HL-60/S4 (cell line): ENCODE results near the gene RHOV.

Source experiments
- in situ Hi-C: fragments of 300-500 bp; cut with MboI; formaldehyde crosslinking; loops from 2 replicates; pipeline ENCODE4 v1.14.3; 2022; ENCODE audit warnings: low sequenced_read_pairs

RHOV gene

DNA sequence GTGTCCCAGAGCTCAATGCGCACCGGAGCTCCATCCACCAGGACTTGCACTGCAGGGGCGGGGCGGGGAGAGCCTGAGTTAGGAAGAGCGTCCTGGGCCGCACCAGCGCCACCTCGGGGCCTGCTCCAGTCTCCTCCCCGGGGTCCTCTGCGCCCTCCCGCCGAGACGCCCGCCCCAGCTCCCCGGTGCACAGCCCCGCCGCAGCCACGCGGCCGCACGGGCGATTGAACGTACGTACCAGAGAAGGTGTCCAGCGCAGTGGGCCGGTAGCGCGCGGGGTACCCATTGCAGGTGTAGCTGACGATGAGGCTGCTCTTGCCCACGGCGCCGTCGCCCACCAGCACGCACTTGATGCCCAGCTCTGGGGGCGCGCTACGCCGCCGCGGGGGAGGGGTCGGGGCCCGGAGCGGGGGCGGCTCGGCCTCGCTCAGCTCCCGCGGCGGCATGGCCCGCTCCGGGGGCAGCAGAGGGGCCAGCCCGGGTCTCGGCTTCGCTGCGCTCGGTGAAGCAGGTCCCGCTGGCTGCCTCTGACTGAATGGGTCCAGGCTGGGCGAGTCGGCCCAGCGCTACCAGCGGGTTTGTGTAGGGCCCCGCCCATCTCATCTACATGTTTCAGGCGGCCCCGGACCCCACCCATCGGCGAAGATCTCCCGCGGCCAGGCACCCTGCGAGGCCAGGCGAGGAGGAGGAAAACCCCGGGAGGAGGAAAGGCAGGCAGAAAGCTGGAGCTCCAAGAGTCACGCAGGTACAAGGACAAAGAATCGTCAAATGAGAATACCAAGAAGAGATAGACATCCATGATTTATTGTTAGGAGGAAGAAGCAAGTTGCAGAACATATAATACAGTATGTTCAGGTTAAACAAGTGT is at the start of gene RHOV:
RHOV (minus strand) TSS at position 541 of the 868 bp plus-strand sequence; CDS start at position 446, 95 bp downstream.
- in situ Hi-C loops, result no loop called here

GRCh38 chr15:40923551-40923950 is 49.5 kb upstream of the RHOV start:
- in situ Hi-C loops, result loop anchor here (25.0 kb wide), 1 partner anchor 1139 kb away; no protein-coding TSS in a partner anchor

GRCh38 chr15:40922608-40923005 is 48.6 kb upstream of the RHOV start:
- in situ Hi-C loops, result loop anchor here (25.0 kb wide), 1 partner anchor 1140 kb away; no protein-coding TSS in a partner anchor

DNA sequence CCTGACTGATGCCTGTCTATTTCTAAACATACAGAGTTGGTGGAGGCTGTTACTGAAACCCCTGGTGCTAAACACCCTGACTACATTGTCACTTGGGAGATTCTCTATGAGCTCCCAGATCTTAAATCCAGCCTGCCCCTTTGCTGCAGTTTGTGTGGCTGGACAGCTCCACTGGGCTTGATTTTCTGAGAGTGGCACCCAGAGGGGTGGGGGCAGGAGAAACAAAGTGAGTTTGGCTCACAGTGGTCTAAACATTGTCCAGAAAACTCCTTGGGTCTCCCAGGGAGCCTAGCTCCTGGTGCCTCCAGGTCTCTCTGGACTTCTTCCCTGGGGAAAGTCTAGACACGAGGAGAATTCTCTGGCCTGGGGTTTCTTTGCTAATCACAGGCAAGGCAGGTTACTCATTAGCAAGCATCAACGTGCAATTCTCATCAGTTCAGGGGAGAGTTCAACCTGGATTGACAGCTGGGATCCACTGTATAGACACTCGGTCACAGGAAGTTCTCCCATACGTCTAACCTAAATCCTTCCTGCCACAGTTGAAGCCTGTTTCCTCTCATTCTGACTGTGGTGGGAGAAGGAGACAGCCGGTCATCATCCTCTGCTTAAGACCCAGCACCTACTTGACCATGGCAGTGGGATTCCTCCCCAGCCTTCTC is 48.0 kb upstream of the RHOV start:
- in situ Hi-C loops, result loop anchor here (25.0 kb wide), 1 partner anchor 1140 kb away; no protein-coding TSS in a partner anchor

DNA sequence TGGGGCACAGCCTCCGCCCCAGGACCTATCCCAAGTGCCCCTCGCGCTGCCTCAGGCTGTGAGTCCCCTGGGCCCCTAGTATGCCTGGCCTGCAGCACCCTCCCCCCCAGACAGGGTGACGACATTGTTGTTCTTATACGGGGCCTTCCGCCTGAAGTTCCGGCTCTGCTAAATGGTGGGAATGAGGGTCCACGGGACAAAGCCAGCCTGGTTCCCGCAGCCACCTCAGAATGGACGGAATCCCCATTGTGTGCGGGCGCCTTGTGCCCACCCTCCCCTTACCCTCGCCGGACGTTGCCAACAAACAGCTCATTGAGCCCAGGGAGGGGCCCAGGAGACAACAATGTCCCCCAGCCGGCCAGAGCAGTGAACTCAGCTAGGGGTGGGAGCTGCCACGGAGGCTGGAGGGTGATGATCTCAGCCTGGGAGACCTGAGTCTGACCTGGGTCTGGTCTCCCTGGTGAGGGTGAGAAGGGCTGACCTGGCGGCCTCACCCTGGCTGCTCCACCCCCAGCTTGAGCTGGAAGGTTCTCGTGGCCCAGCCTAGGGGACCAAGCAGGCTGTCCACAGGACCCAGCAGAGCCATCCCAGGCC is 44.9 kb upstream of the RHOV start:
- in situ Hi-C loops, result loop anchor here (25.0 kb wide), 1 partner anchor 1143 kb away; no protein-coding TSS in a partner anchor

DNA sequence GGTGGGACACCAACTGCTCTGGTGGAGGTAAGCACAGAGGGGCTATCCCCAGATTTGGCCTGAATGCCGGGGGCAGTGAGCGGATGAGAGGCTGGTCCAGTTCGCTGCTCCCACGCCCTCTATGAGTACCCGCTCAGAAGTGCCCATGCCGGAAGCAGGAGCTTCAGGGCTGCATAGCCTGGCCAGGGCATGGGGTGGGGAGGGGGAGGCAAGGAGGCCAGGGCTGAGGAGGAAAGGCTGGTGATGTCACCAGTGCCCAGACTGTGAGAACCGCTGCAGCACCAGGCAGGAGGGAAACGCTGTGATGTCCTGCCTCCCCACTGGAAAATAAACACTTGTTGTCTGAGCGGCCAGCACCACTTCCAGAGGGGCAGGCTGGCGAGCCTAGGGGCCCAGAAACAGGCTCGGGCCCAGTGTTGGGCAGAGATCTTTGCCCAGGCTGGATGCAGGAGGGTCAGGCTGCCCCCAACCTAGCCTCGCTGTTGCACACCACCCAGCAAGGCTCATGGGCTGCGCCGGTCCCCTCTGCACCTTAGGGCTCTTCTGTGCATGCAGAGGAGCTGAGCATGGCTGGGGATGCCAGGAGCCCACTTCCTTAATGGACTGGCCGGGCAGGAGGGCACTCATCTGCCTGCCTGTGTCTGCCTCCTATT is 44.2 kb upstream of the RHOV start:
- in situ Hi-C loops, result loop anchor here (25.0 kb wide), 1 partner anchor 1144 kb away; no protein-coding TSS in a partner anchor

GRCh38 chr15:40917585-40917984 is 43.6 kb upstream of the RHOV start:
- in situ Hi-C loops, result loop anchor here (25.0 kb wide), 1 partner anchor 1145 kb away; no protein-coding TSS in a partner anchor

DNA sequence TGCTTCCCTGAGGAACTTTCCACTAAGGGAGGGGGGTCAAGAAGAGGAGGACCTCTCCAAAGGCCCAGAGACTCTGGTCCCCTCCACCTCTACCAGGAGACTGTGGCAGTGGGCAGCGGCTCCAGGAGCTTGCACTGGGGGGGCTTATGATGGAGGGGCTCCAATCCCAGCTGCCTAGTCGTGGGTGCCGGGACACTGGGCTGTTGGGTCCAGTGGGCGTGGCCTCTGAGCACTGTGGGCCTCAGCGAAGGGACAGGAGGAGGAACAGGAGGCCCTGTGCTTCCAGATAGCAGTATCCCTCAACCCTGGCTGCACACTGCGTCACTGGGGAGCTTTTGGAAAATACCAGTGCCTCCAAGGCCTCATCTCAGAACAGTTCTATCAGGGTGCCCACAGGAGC is 41.6 kb upstream of the RHOV start:
- in situ Hi-C loops, result loop anchor here (25.0 kb wide), 1 partner anchor 1147 kb away; no protein-coding TSS in a partner anchor

GRCh38 chr15:40915116-40915661 is 41.2 kb upstream of the RHOV start:
- in situ Hi-C loops, result loop anchor here (25.0 kb wide), 1 partner anchor 1147 kb away; no protein-coding TSS in a partner anchor

DNA sequence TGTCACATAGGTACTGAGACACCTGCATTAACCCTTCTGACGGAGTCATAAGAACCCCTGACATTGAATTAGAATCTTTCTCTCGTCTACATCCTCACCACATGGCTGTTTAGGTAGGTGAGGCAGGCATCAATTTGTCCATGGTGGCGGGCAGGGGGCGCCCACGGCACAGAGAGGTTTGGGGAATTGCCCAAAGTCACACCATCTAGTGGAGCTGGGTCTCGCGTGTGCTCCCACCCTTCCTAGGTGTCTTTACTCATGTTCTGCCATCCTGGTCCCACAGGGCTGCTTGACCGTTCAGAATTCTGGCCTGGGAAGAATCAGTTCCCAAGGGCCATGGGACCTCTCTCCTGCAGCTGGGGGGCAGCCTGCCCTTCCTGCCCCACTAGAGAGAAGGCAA is 40.5 kb upstream of the RHOV start:
- in situ Hi-C loops, result loop anchor here (25.0 kb wide), 1 partner anchor 1148 kb away; no protein-coding TSS in a partner anchor

GRCh38 chr15:40914013-40914412 is 40.0 kb upstream of the RHOV start:
- in situ Hi-C loops, result loop anchor here (25.0 kb wide), 1 partner anchor 1148 kb away; no protein-coding TSS in a partner anchor

DNA sequence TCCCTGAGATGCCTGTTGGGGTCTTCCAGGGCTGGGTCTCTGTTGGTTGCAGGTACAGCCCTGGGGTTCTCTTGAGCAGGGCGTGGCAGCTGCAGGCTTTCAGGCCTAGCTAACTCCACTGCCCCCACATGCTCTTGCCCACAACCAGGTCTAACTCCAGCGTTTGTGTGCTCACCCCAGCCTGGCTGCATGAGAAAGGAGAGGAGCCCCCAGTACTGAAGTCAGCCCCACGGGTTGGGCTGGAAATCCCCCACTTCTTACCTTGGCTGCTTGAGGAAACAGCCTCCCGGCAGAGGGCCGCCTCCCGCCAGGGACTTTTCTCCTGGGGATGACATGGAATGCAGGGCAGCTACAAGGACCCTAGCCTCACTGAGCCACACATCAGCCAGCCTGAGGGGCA is 38.4 kb upstream of the RHOV start:
- in situ Hi-C loops, result loop anchor here (25.0 kb wide), 1 partner anchor 1150 kb away; no protein-coding TSS in a partner anchor

DNA sequence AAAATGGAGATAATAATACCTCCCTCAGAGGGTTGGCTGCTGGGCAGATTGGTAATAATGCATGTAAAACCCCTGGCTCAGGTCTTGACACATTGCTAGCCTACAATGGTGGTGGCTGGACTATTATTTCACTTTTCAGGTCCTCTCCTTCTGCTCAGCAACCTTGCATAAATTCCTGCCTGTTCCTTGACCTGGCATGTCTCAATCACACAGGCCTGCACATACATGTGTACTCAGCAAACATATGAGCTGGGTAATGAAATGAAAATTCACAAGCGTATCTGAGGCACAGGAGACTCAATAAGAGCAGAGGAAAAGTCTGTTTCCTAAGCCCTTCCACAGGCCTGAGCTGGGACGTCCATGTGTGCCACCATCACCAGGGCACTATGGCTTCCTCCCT is 37.7 kb upstream of the RHOV start:
- in situ Hi-C loops, result loop anchor here (25.0 kb wide), 1 partner anchor 1151 kb away; no protein-coding TSS in a partner anchor

- in situ Hi-C loops, result loop anchor here (25.0 kb wide), 1 partner anchor 1151 kb away; no protein-coding TSS in a partner anchor
Observed at GRCh38 chr15:40911141-40911540, 37.1 kb upstream of the RHOV start.

DNA sequence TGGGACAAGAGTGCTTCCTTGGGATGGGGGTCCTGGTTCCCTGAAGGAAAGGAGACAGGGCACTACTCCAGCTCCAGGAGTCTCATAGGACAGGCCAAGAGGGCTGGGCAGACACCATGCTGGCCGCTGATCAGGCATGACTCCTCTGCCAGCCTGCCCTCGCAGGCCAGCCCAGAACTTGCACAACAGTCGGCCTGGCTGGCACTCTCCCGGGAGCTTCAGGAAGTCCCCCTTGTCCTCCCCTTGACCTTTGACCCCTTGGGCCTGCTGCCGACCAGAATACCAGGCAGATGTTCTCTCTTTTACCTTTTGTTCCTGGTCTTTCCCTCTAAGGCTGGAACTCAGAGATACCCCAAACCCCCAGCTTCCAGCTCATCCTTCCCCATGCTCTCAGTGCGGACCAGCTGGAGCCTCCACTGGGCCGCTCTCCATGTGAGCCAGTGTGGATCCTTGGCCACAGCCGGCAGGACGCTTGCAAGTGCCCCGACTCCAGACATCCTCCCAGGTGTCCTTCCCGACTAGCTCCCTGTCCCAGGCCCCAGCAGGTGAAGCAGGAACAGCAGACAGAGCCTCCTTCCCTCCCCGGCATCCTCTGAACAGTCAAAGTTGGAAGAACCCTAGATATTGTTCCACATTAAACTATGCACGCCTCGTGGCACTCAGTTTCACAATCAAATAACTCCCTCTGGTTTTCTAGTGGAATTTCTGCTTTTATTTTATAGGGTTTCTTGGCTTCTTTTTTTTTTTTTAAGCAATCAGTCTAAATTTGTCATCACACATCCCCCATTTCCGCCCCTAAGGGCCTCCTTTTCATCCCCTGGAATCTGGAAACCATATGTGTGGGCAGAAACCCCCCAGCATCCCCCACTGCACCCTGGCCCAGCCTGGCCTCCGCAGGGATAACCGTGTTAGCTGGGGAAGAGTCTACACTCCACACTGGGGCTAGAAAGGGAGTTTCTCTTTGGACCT is 35.9 kb upstream of the RHOV start:
- in situ Hi-C loops, result loop anchor here (10.0 to 25.0 kb wide), 2 partner anchors 275 to 1152 kb away; no protein-coding TSS in a partner anchor

DNA sequence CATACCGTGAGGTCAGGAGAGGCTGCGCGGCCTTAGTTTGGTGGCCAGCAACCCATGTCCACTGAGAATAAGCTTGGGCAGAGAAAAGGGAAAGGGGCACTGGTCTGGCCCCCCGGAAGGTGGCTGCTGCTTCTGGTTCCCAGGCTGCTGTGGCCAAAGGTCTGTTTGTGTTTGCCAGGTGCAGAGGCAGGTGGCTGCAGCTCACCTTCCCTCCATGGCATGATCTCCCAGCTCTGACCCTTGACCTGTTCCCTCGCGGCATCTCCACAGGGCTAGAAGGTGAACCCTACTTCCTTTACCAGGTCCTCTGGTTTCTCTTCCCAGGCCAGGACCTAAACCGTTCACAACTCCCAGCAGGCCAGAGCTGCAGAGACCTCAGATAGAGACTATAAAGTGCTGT is 34.1 kb upstream of the RHOV start:
- in situ Hi-C loops, result loop anchor here (10.0 to 25.0 kb wide), 2 partner anchors 277 to 1154 kb away; no protein-coding TSS in a partner anchor

DNA sequence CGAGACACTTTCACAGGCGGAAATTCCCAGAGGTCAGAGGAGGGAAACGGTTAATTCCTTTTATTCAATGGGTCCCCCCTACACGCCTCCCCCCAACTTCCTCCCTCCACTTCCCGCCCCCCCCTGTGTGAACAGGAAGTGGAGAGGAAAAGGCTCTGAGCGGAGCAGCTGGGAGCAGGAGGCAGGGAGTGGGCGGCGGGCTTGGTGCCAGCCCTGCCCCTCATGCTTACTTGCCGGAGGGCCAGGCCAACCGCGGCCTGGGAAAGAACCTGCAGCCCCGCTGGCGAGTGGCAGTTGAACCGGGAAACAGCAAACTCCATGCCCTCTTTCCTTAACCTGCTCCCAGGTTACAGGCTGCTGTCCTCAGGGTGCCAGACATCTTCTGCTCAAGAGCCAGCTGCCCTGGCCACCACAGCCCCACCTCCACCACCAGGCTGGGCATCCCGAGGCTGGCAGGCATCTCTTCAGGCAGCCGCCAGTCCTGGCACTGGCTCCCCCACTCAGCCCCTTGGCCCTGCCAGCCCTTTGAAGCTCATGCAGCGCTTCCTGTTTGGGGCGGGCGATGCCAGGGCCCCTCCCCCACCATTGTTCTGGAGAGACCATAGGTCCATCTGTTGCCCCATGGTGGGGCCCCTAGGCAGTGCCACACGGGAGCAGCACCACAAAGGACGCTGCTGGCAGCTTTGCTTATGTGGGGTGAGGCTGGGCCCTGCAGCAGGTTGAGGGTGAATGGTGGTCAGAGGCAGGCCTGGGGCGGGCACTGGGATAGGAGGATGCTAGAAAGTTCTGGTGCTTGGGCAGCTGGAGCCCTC is 33.2 kb upstream of the RHOV start:
- in situ Hi-C loops, result loop anchor here (10.0 to 25.0 kb wide), 2 partner anchors 278 to 1155 kb away; no protein-coding TSS in a partner anchor
